Measurements from ENCODE around the gene TAS2R10.
"Not testable (repeated sequence)": the region's sequence is repeated elsewhere in the genome, so short reads cannot be mapped to it uniquely, and the experiment has no call there.

The TAS2R10 gene, protein sequence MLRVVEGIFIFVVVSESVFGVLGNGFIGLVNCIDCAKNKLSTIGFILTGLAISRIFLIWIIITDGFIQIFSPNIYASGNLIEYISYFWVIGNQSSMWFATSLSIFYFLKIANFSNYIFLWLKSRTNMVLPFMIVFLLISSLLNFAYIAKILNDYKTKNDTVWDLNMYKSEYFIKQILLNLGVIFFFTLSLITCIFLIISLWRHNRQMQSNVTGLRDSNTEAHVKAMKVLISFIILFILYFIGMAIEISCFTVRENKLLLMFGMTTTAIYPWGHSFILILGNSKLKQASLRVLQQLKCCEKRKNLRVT

GRCh38 chr12:10826258-10826657, at the start of gene TAS2R10:
TAS2R10 (minus strand) TSS chr12:10826358; CDS start chr12:10826269, 89 bp downstream.
- no peak for DNase-seq

DNA sequence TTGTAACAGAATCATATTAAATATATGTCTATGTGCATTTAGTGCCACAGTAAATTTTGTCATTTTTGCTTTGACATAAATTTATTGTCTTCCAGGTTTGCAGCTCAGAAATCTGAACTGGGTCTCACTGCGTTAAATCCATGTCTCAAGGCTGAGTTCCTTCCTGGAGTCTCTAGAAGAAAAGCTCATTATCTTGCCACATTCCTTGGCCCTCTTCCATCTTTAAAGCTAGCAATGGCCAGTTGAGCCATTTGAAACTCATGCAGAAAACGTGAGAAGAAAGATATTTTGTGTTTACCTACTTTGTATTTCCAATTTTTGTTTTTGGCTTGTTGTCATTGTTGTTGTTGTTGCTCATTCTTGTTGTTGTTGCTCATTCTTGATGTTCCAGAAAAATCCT, 47.2 kb upstream of the TAS2R10 start:
- DNase-seq, result no peak

GRCh38 chr12:10867381-10867780, 41.2 kb upstream of the TAS2R10 start:
- DNase-seq, result no peak

DNA sequence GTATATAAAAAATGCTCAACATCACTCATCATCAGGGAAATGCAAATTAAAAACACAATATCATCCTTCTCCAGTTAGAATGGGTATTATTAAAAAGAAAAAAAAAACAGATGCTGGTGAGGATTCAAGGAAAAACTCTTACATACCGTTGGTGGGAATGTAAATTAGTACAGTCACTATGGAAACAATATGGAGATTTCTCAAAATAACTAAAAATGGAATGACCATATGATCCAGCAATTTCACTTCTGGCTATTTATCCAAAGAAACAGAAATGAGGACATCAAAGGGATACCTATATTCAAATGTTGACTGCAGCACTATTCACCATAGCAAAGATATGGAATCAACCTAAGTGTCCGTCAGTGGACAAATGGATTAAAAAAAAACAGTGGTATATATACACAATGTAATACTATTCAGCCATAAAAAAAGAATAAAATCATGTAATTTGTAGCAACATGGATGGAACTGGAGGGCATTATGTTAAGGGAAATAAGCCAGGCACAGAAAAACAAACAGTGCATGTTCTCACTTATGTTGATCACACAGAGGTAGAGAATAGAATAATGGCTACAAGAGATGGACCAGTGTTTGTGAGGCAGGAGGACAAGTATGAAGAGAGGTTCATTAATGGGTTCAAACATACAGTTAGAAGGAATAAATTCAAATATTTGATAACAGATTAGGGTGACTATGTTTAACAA, 37.5 kb upstream of the TAS2R10 start:
- no peak for DNase-seq

DNA sequence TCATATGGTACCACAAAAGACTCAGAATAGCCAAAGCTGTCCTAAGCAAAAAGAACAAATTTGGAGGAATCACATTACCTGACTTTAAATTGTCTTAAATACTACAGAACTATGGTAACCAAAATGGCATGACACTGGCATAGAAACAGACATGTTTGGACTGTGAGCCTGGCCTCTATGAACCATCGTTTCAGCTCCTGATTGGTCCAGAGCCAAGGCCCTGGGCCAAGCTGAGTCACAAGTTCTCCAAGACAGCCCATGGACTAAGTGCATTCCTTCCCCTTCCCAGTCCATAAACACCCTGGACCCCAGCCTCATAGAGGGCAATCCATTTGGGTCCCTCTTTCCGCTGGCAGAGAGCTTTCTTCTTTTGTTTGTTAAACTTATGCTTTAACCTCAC, 35.2 kb upstream of the TAS2R10 start:
- DNase-seq, result no peak

DNA sequence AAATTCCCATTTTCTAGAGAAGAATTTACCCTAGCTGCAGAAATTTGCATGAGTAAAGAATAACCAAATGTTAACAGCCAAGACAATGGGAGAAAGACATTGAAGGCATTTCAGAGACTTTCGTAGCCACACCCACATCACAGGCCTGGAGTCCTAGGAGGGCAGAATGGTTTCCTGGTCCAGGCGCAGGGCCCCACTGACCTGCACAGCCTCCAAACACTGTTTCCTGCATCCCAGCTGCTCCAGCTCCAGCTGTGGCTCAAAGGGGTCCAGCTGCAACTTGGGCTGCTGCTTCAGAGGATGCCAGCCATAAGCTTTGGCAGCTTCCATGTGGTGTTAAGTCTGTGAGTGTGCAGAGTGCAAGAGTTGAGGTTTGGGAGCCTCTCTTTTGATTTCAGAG, 29.6 kb upstream of the TAS2R10 start:
- no peak for DNase-seq

DNA sequence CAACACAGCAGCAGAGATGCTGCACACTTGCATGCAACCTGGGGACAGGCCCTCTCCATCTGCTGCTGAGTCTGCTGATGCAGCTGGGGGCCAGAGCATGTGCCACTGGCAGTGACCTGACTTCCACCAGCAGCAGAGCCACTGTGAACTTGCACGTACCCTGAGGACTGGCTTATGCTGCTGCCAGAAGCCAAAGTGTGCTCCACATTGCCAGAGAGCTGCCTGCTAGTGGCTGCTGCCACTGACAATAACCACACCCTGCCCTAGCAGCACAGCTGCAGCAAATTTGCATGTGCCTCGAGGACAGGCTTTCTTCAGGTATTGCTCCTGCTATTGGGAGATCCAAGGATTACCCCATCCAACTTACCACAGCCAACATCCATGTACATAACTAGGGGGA, 27.6 kb upstream of the TAS2R10 start:
- DNase-seq, result no peak

DNA sequence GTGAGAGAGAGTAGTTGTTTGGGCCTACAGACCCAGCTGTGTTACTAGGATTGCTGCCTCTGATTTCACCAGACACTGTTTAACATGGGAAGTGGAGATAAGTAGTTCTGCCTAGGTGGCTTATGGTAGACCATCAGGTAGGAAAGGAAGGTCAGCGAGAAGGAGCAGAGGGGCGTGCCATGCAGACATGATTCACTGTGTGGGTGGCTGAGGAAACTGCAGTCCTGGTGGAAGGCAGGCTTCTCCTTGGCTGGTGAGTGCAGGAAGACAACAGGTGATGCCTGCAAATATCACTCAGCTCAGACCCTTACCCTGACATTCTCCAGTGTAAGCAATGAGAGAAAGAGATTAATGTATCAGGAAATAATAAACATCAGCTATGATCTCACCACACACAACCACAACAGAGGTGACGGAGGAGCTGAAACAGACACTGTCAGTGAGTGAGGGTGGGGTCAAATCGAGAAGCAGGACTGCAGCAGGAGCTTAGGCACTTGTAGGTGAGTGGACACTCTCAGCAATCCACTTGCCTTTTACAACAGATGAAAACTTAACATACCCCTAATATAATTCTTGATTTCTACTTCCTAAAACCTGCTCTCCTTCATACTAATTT, 25.2 kb upstream of the TAS2R10 start:
- no peak for DNase-seq

- DNase-seq, result no peak
These were observed 23.3 kb upstream of the TAS2R10 start, which contains the start of gene PRR4 for GRCh38 chr12:10849425-10849878. PRR4 (minus strand) TSS chr12:10849475; CDS start chr12:10849437, 38 bp downstream.

- no peak for DNase-seq
These were observed 21.6 kb upstream of the TAS2R10 start for GRCh38 chr12:10847744-10848143.

DNA sequence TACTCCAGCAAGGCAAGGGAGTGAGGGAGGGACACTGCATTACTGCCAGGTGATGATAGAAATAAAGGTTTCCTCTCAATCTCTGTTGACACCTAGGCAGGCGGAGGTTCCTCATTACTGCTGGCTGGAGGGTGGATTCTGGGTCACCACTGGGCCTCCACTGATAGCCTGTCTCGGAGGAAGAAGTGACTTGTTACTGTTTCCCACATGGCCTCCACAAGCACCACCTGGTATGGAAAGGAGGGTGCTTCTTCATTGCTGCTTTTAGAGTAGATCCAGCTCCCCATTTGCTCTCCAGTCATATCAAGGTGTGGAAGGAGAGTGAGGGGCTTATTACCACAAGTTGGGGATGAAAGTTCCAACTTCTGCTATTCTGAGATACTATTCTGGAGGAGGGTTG, 16.7 kb upstream of the TAS2R10 start:
- DNase-seq, result no peak

GRCh38 chr12:10838461-10838860, 12.3 kb upstream of the TAS2R10 start:
- no peak for DNase-seq

DNA sequence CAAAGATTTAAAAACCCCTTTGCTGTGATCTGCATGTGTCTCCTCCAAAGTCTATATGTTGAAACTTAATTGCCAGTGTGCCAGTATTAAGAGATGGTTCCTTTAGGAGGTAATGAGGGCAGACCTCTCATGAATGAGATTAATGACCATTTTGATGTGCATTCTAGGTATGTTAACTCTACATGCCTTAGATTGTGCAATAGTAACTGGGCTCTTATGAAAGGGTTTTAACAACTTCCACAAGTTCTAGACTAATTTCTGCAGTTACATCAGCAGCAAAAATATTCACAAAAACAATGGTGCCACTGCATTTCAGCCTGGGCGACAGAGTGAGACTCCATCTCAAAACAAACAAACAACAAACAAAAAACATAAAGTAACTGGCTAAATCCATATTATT, 3.8 kb upstream of the TAS2R10 start:
- no peak for DNase-seq

- no peak for DNase-seq
These were observed 1.2 kb downstream of the TAS2R10 start for GRCh38 chr12:10824957-10825356.

DNA sequence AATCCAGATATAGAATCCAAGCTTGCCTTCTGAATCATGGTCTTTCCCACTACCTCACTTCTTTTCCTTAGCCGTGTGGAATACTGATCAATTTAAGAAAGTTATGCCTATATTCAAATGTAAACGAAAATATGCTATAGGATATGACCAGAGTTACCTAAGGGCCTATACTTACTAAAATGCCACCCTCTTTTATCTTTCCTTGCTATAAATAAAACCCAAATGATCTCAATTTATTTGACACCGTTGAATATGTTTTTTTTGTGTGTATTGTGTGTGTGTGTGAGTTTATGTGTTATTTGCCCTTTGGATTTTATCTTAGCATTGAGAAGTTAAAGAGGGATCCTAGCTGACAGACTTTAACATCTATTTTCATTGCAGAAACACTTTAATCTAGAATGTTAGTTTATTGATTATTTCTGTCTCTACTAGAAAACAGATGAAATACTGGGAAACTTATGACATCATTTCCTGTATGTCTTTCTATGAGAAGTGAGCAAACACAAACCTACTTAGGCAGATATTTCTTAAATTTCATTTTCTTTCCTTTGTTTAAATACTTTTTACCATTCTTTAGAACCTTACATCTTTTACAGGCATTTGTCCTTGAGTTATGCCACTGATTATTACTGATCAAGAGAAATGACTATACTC, 14.1 kb downstream of the TAS2R10 start:
- DNase-seq, result no peak

DNA sequence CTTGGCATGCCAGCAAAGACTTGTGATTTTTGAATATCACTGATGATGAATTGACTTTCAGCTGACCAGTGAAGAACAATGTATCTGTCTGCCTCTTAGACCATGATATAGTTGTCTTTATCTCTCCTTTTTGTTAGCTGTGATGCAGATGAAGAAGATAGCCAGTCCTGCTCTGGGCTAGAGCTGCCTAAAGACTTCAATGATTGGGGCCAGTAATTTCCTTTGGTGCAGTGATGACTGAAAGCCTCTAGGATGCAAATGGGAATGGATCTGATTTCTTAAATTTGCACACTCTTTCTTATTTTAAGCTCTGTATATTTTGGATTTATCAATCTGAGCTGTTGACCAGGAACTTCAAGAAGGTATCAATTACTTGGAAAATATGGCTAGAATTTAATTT, 16.1 kb downstream of the TAS2R10 start, which contains the start of gene TAS2R9:
Gene TAS2R9, minus strand, starts transcription at position 101 of the 400 bp plus-strand sequence. Its CDS starts 93 bp downstream, at position 8.
- no peak for DNase-seq

DNA sequence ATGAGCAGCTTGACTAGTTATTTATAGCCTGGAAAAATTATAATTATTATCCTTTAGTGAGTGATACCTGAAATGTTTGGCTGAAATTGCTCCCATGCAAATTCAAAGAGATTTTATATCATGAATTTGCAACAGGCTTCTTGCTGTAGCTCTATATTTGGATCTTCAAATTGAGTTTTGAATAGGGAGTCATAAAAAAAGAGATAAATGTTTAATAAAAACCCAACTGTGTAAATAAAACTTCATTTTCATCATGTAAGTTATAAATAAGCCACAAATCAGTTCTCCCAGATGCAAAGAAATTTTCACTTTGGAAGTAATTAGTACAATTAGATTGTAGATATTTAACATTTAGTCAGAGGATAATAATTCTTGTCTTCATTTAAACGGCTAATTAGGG, 19.0 kb downstream of the TAS2R10 start, which contains the start of gene TAS2R8:
Gene TAS2R8, minus strand, starts transcription at position 101 of the 400 bp plus-strand sequence. CDS start 306 bp downstream, outside the sequence.
- DNase-seq, result no peak

GRCh38 chr12:10802587-10802986, 23.6 kb downstream of the TAS2R10 start, which contains the start of gene TAS2R7:
TAS2R7 (minus strand) TSS chr12:10802627; CDS start chr12:10802570, 57 bp downstream.
- DNase-seq, result no peak

GRCh38 chr12:10801741-10802140, 24.4 kb downstream of the TAS2R10 start:
- DNase-seq, result no peak

DNA sequence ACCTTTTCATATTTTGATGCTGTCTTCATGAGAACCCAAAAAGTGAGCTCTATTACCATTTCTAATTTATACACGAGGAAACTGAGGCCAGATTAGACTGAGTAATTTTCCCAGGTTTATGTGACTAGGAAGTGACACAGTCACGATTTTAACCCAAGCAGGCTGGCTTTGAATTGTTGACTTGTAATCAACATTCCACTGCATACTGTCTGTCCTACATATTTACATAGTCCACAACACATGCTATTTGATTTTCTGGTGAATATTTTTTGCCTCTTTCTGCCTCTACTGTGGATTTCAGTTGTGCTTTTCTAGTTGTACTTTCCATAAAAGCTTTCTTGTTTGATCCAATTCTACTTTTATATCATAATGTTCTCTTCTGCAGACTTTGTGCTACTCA, 31.9 kb downstream of the TAS2R10 start:
- DNase-seq, result no peak

- not testable (repeated sequence) for DNase-seq
These were observed 34.4 kb downstream of the TAS2R10 start for GRCh38 chr12:10791769-10792168.

- DNase-seq, result no peak
These were observed 42.9 kb downstream of the TAS2R10 start for GRCh38 chr12:10783252-10783651.

DNA sequence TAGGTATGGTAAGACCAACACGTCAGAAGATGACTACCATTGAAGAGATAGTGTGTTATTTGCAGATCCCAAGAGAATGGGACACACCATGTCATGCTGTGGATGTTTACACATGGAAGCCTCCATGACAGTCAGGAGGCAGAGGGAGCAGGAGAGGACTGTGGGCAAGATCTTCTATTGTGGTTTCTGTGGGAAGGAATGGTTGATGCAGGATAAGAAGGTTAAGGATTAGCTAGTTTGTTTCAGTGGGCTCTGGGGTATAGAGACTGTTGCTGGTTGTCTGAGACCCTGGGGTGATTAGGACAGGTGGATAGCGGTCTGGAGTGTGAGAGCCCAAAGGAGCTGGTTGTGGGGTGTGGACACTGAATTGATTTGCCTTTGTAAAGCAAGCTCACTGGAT, 47.1 kb downstream of the TAS2R10 start:
- DNase-seq, result no peak
